IMR-90 (cell line): ENCODE data around the gene TRIO. TPM values are rescaled to one million over a fixed set of nuclear protein-coding genes. Genes with fewer than 3 reads are reported as not detected.

Experiments
- ATAC-seq: fragments of 200-7000 bp; cut with Tn5 transposase; 2 replicates; pipeline ENCODE4 v1.9.1; 2020; ENCODE audit warnings: low read depth, mild to moderate bottlenecking, moderate library complexity
- BruUV-seq: library from RNA; stranded (reverse); fragments of 400-500 nt; replicated peaks from 2 replicates; lab custom pipeline; 2021; lab: Mats Ljungman, UMichigan
- CTCF ChIA-PET: fragments of 300-600 bp; formaldehyde crosslinking; extraction: SDS; loops from one replicate; lab custom pipeline; 2021; ENCODE audit warnings: antibody characterized with exemption; lab: Yijun Ruan, JAX
- POLR2A ChIA-PET: fragments of 300-600 bp; sonication (Branson Sonifier 250); formaldehyde crosslinking; loops from one replicate; lab custom pipeline; 2022; ENCODE audit warnings: antibody characterized with exemption; ENCODE audit not compliant: unreplicated experiment; lab: Charles Lee
- DNase-seq: peaks from one replicate; pipeline ENCODE4 v3.0.0; 2013
- H2AFZ ChIP-seq: replicated peaks from 2 replicates; pipeline ENCODE3; 2013; ENCODE audit warnings: low read length, mild to moderate bottlenecking; ENCODE audit not compliant: poor library complexity
- H2AK5ac ChIP-seq: 2 replicates; pipeline ENCODE4 v1.6.1; 2013; ENCODE audit warnings: low read depth, low read length, inconsistent platforms
- H2AK9ac ChIP-seq: replicated peaks from 2 replicates; pipeline ENCODE3; 2013; ENCODE audit warnings: mild to moderate bottlenecking, low read depth, low read length, moderate library complexity; ENCODE audit not compliant: poor library complexity
- H2BK120ac ChIP-seq: 2 replicates; pipeline ENCODE4 v1.6.1; 2013; ENCODE audit warnings: low read depth, low read length, inconsistent platforms
- H2BK15ac ChIP-seq: 3 replicates; pipeline ENCODE4 v1.6.1; 2013; ENCODE audit warnings: low read depth, low read length, inconsistent platforms
- H2BK20ac ChIP-seq: 2 replicates; pipeline ENCODE4 v1.6.1; 2013; ENCODE audit warnings: low read depth, mild to moderate bottlenecking, inconsistent platforms, low read length, moderate library complexity
- H2BK5ac ChIP-seq: 2 replicates; pipeline ENCODE4 v1.6.1; 2013; ENCODE audit warnings: mild to moderate bottlenecking, low read depth, low read length, inconsistent platforms; ENCODE audit not compliant: poor library complexity, severe bottlenecking
- H3K14ac ChIP-seq: replicated peaks from 2 replicates; pipeline ENCODE4 v1.6.1; 2013; ENCODE audit warnings: low read depth, low read length, inconsistent platforms
- H3K18ac ChIP-seq: 2 replicates; pipeline ENCODE4 v1.6.1; 2013; ENCODE audit warnings: low read depth, low read length, control low read depth
- H3K23ac ChIP-seq: 2 replicates; pipeline ENCODE4 v1.6.1; 2013; ENCODE audit warnings: low read depth, low read length, inconsistent platforms
- H3K27ac ChIP-seq: 2 replicates; pipeline ENCODE4 v1.5.1; 2013; ENCODE audit warnings: mild to moderate bottlenecking, control low read depth, low read length; ENCODE audit not compliant: insufficient read depth
- H3K27me3 ChIP-seq: 2 replicates; pipeline ENCODE4 v1.6.1; 2013; ENCODE audit warnings: low read length; ENCODE audit not compliant: control insufficient read depth, insufficient read depth
- H3K36me3 ChIP-seq: 2 replicates; pipeline ENCODE4 v1.6.1; 2013; ENCODE audit warnings: low read length, mixed read lengths; ENCODE audit not compliant: control insufficient read depth, insufficient read depth
- H3K4ac ChIP-seq: 2 replicates; pipeline ENCODE4 v1.6.1; 2013; ENCODE audit warnings: low read depth, low read length, inconsistent platforms
- H3K4me1 ChIP-seq: 2 replicates; pipeline ENCODE4 v1.6.1; 2013; ENCODE audit warnings: low read length, mixed read lengths; ENCODE audit not compliant: control insufficient read depth, insufficient read depth
- H3K4me2 ChIP-seq: 2 replicates; pipeline ENCODE4 v1.6.1; 2013; ENCODE audit warnings: low read depth, mild to moderate bottlenecking, control low read depth, low read length, moderate library complexity
- H3K4me3 ChIP-seq: 2 replicates; pipeline ENCODE4 v1.5.1; 2013; ENCODE audit warnings: low read depth, mild to moderate bottlenecking, control low read depth, low read length, moderate library complexity; ENCODE audit not compliant: insufficient read depth
- H3K56ac ChIP-seq: 2 replicates; pipeline ENCODE4 v1.6.1; 2013; ENCODE audit warnings: low read length, inconsistent platforms; ENCODE audit not compliant: insufficient read depth; ENCODE audit errors: extremely low read depth
- H3K79me1 ChIP-seq, 2 experiments: 2 replicates each; pipeline ENCODE4 v1.6.1; 2013; ENCODE audit warnings: low read length in 2 of 2, inconsistent platforms in 1 of 2, low read depth in 1 of 2
- H3K9ac ChIP-seq: 2 replicates; pipeline ENCODE4 v1.6.1; 2013; ENCODE audit warnings: low read depth, low read length, control low read depth
- H3K9me1 ChIP-seq: 2 replicates; pipeline ENCODE4 v1.6.1; 2013; ENCODE audit warnings: low read length, inconsistent platforms; ENCODE audit not compliant: insufficient read depth
- H3K9me3 ChIP-seq: 2 replicates; pipeline ENCODE4 v1.6.1; 2013; ENCODE audit warnings: low read length; ENCODE audit not compliant: control insufficient read depth, insufficient read depth
- H4K20me1 ChIP-seq: 2 replicates; pipeline ENCODE4 v1.6.1; 2013; ENCODE audit warnings: low read length, inconsistent platforms; ENCODE audit not compliant: insufficient read depth
- H4K5ac ChIP-seq: 2 replicates; pipeline ENCODE4 v1.6.1; 2013; ENCODE audit warnings: mild to moderate bottlenecking, low read depth, low read length, control low read depth
- H4K8ac ChIP-seq, 2 experiments: 2 replicates each; pipeline ENCODE4 v1.6.1; 2013; ENCODE audit warnings: low read depth in 2 of 2, low read length in 2 of 2, control low read depth in 1 of 2, inconsistent platforms in 1 of 2
- H4K91ac ChIP-seq: 2 replicates; pipeline ENCODE4 v1.6.1; 2013; ENCODE audit warnings: low read depth, low read length, inconsistent platforms; ENCODE audit not compliant: insufficient read depth
- BHLHE40 ChIP-seq: fragments of 150-350 bp; IDR thresholded peaks from 2 replicates; pipeline ENCODE4 v1.6.1; 2016; ENCODE audit warnings: mild to moderate bottlenecking, low read depth, low read length
- CEBPB ChIP-seq: IDR thresholded peaks from 2 replicates; pipeline ENCODE4 v1.6.1; 2012; ENCODE audit warnings: low read depth, low read length, improper control_type of control experiment
- CHD1 ChIP-seq: IDR thresholded peaks from 2 replicates; pipeline ENCODE4 v1.6.1; 2012; ENCODE audit warnings: low read depth, low read length, improper control_type of control experiment
- CTCF ChIP-seq: conservative IDR thresholded peaks from 2 replicates; pipeline ENCODE4 v1.5.1; 2012; ENCODE audit warnings: mild to moderate bottlenecking, low read depth, low read length, improper control_type of control experiment
- ELK1 ChIP-seq: fragments of 150-350 bp; IDR thresholded peaks from 2 replicates; pipeline ENCODE4 v1.6.1; 2016; ENCODE audit warnings: low read depth, mild to moderate bottlenecking, low read length, moderate library complexity, borderline replicate concordance
- FOS ChIP-seq: fragments of 150-350 bp; IDR thresholded peaks from 2 replicates; pipeline ENCODE4 v1.6.1; 2016; ENCODE audit warnings: low read depth, low read length
- MAFK ChIP-seq: IDR thresholded peaks from 2 replicates; pipeline ENCODE4 v1.6.1; 2012; ENCODE audit warnings: low read depth, low read length, improper control_type of control experiment
- MAZ ChIP-seq: IDR thresholded peaks from 2 replicates; pipeline ENCODE4 v1.6.1; 2012; ENCODE audit warnings: low read depth, mild to moderate bottlenecking, low read length, improper control_type of control experiment, moderate library complexity, borderline replicate concordance
- MXI1 ChIP-seq: IDR thresholded peaks from 2 replicates; pipeline ENCODE4 v1.6.1; 2012; ENCODE audit warnings: low read depth, mild to moderate bottlenecking, low read length, moderate library complexity, borderline replicate concordance
- NFE2L2 ChIP-seq: fragments of 150-350 bp; IDR thresholded peaks from 2 replicates; pipeline ENCODE4 v1.6.1; 2016; ENCODE audit warnings: low read depth, mild to moderate bottlenecking, low read length
- POLR2A ChIP-seq: IDR thresholded peaks from 2 replicates; pipeline ENCODE4 v1.6.1; 2012; ENCODE audit warnings: mild to moderate bottlenecking, low read depth, low read length
- RAD21 ChIP-seq: IDR thresholded peaks from 2 replicates; pipeline ENCODE4 v1.6.1; 2012; ENCODE audit warnings: low read length, improper control_type of control experiment
- RCOR1 ChIP-seq: IDR thresholded peaks from 2 replicates; pipeline ENCODE4 v1.6.1; 2012; ENCODE audit warnings: mild to moderate bottlenecking, low read length, improper control_type of control experiment; ENCODE audit not compliant: insufficient replicate concordance
- RFX5 ChIP-seq: IDR thresholded peaks from 2 replicates; pipeline ENCODE4 v1.8.0; 2012; ENCODE audit warnings: low read depth, mild to moderate bottlenecking, low read length, moderate library complexity
- SMC3 ChIP-seq: fragments of 150-350 bp; IDR thresholded peaks from 2 replicates; pipeline ENCODE4 v1.6.1; 2016; ENCODE audit warnings: low read depth, mild to moderate bottlenecking, antibody characterized with exemption, low read length, moderate library complexity
- USF2 ChIP-seq: fragments of 150-350 bp; IDR thresholded peaks from 2 replicates; pipeline ENCODE4 v1.6.1; 2017; ENCODE audit warnings: mild to moderate bottlenecking, antibody characterized with exemption, low read length, low read depth
- WGBS, 2 experiments: methylation state at CpG; one replicate each; pipeline versions ENCODE4 v1.1.5 to v1.1.7; 2013; ENCODE audit warnings: missing lambda C conversion rate in 2 of 2; ENCODE audit not compliant: insufficient read length in 1 of 2; ENCODE audit errors: extremely low coverage in 2 of 2; 5-methylcytosine and 5-hydroxymethylcytosine counted together
- dilution Hi-C: fragments of 300-500 bp; cut with HindIII; formaldehyde crosslinking; loops from one replicate; pipeline ENCODE4 v1.14.3; 2018; ENCODE audit warnings: low sequenced_read_pairs; ENCODE audit not compliant: unreplicated experiment
- in situ Hi-C: fragments of 300-500 bp; cut with MboI; formaldehyde crosslinking; loops from 3 replicates; pipeline ENCODE4 v1.14.3; 2019; ENCODE audit warnings: low sequenced_read_pairs, inconsistent platforms, mixed read lengths
- intact Hi-C: fragments of 100-400 bp; cut with micrococcal nuclease; formaldehyde crosslinking; loops from 2 replicates; pipeline ENCODE4 v1.10.0; 2022
- polyA plus RNA-seq, 3 experiments: library from polyadenylated mRNA; depleted of rRNA; stranded (reverse); fragments of >200 nt; gene quantifications; 2 replicates each; pipeline ENCODE4 v1.2.3, GENCODE V29; 2012; ENCODE audit warnings: low replicate concordance in 1 of 3
- total RNA-seq: library from RNA; depleted of rRNA; stranded (reverse); fragments of >200 nt; gene quantifications from 2 replicates; pipeline ENCODE4 v1.2.3, GENCODE V29; 2012

Gene TRIO
- total and polyA plus RNA-seq, 2 of the 4 experiments (the other 2 are of a cell fraction) = 206 to 522 TPM

- H3K36me3 ChIP-seq = peaks cover 28% of the 10 kb centered on the region
- H3K4me1 ChIP-seq = peaks cover 44% of the 10 kb centered on the region
- peak overlapping the region; percentile 46; the same call in 1 of the 2 replicates for H3K4me2 ChIP-seq
- H2BK120ac ChIP-seq = no peak overlapping the region
- TF ChIP-seq CTCF (no peak), CEBPB (no peak), USF2 (no peak), FOS (no peak), ELK1 (no peak), MXI1 (no peak), RFX5 (no peak), RAD21 (no peak), MAZ (no peak), NFE2L2 (no peak), POLR2A (no peak), SMC3 (no peak), CHD1 (no peak), BHLHE40 (no peak), MAFK (no peak), RCOR1 (no peak)
- dilution Hi-C loops = no loop called here
- H3K27ac ChIP-seq = no peak overlapping the region
- H3K56ac ChIP-seq = no peak overlapping the region
- H3K18ac ChIP-seq = no peak overlapping the region
- no peaks in the 10 kb centered on the region for H3K9me3 ChIP-seq
- H4K8ac ChIP-seq = no peak overlapping the region
- peaks cover 99% of the 10 kb centered on the region for H4K20me1 ChIP-seq
- ATAC-seq (no peak), DNase-seq (no peak)
- no peak overlapping the region for H2BK15ac ChIP-seq
- no peak overlapping the region for H3K23ac ChIP-seq
- no peak overlapping the region for H2BK5ac ChIP-seq
- ChIA-PET POLR2A (no interaction called here), CTCF (no interaction called here)
- no peak overlapping the region for H2BK20ac ChIP-seq
- no peak overlapping the region for H2AFZ ChIP-seq
- peaks cover 0 to 60% of the 10 kb centered on the region in 2 experiments; a peak in 2 of 4 replicates for H3K79me1 ChIP-seq
- H3K4me3 ChIP-seq = no peak overlapping the region
- no peak overlapping the region for H3K4ac ChIP-seq
- H3K9ac ChIP-seq = no peak overlapping the region
- in situ Hi-C loops = no loop called here
- H3K9me1 ChIP-seq = peaks cover 54% of the 10 kb centered on the region
- H4K91ac ChIP-seq = no peak overlapping the region
- intact Hi-C loops = no loop called here
- H2AK5ac ChIP-seq = no peak overlapping the region
- H3K27me3 ChIP-seq = no peaks in the 10 kb centered on the region
- 0 out of 2 replicates have a peak overlapping the region, but pooled peaks have one; percentile 43 for H3K14ac ChIP-seq
- BruUV-seq = no TSS peak
- 100% methylated on average over 1 of the region's 1 CpG; no CpG with 5 or more reads in 1 of the 2 experiments for WGBS, 2 experiments
- no peak overlapping the region for H4K5ac ChIP-seq
- H2AK9ac ChIP-seq = no peak overlapping the region
Observed at GRCh38 chr5:14229181-14229580, 86.0 kb downstream of the TRIO start.
